SK-N-SH treated with all-trans-retinoic acid at 6 μM for 48 hours (cell line): ENCODE measurements around the gene ITPKB.

Experiments used
- CREB5 ChIP-seq: fragments of 250-450 bp; sonication (Bioruptor Pico); IDR thresholded peaks from 2 replicates; pipeline ENCODE4 v1.5.1; 2020; ENCODE audit warnings: low read depth, mild to moderate bottlenecking, moderate library complexity
- ESRRG ChIP-seq: fragments of 250-450 bp; sonication (Bioruptor Pico); IDR thresholded peaks from 2 replicates; pipeline ENCODE4 v1.6.1; 2021; ENCODE audit warnings: mild to moderate bottlenecking
- RARB ChIP-seq: fragments of 250-450 bp; sonication (Bioruptor Pico); IDR thresholded peaks from 2 replicates; pipeline ENCODE4 v1.8.0; 2021; ENCODE audit warnings: mild to moderate bottlenecking, moderate library complexity
- SNAI2 ChIP-seq: fragments of 250-450 bp; sonication (Bioruptor Pico); IDR thresholded peaks from 2 replicates; pipeline ENCODE4 v1.5.0; 2020; ENCODE audit warnings: mild to moderate bottlenecking, moderate library complexity
- TSHZ2 ChIP-seq: fragments of 250-450 bp; sonication (Bioruptor Pico); IDR thresholded peaks from 2 replicates; pipeline ENCODE4 v1.5.0; 2020; ENCODE audit warnings: mild to moderate bottlenecking, moderate library complexity
- ZC3H10 ChIP-seq: fragments of 250-450 bp; sonication (Bioruptor Pico); IDR thresholded peaks from 2 replicates; pipeline ENCODE4 v1.5.1; 2021; ENCODE audit warnings: mild to moderate bottlenecking, moderate library complexity
- ZFP3 ChIP-seq: fragments of 250-450 bp; sonication (Bioruptor Pico); IDR thresholded peaks from 2 replicates; pipeline ENCODE4 v1.5.0; 2020; ENCODE audit warnings: mild to moderate bottlenecking, moderate library complexity
- ZFP30 ChIP-seq: fragments of 450-650 bp; formaldehyde crosslinking; IDR thresholded peaks from 2 replicates; pipeline ENCODE4 v1.5.0; 2022; ENCODE audit warnings: mild to moderate bottlenecking, moderate library complexity
- TF ChIP-seq, protein P1 (sequence below): fragments of 250-450 bp; sonication (Bioruptor Pico); IDR thresholded peaks from 2 replicates; pipeline ENCODE4 v1.8.0; 2020; ENCODE audit warnings: mild to moderate bottlenecking, moderate library complexity, borderline replicate concordance

- TF ChIP-seq TSHZ2 (CRISPR knock-in tag) = no peak
- TF ChIP-seq, protein P1, sequence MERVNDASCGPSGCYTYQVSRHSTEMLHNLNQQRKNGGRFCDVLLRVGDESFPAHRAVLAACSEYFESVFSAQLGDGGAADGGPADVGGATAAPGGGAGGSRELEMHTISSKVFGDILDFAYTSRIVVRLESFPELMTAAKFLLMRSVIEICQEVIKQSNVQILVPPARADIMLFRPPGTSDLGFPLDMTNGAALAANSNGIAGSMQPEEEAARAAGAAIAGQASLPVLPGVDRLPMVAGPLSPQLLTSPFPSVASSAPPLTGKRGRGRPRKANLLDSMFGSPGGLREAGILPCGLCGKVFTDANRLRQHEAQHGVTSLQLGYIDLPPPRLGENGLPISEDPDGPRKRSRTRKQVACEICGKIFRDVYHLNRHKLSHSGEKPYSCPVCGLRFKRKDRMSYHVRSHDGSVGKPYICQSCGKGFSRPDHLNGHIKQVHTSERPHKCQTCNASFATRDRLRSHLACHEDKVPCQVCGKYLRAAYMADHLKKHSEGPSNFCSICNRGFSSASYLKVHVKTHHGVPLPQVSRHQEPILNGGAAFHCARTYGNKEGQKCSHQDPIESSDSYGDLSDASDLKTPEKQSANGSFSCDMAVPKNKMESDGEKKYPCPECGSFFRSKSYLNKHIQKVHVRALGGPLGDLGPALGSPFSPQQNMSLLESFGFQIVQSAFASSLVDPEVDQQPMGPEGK (CRISPR knock-in tag) = no peak
- no peak for TF ChIP-seq ESRRG (CRISPR knock-in tag)
- no peak for TF ChIP-seq ZFP30 (CRISPR knock-in tag)
- no peak for TF ChIP-seq CREB5
- TF ChIP-seq ZC3H10 (CRISPR knock-in tag) = no peak
- no peak for TF ChIP-seq RARB (CRISPR knock-in tag)
- TF ChIP-seq SNAI2 = no peak
- no peak for TF ChIP-seq ZFP3
Measured at GRCh38 chr1:226699166-226699565, 39.9 kb downstream of the ITPKB start.
